GM19468 (cell line): ENCODE data around the gene RAB40A.
"Not testable (repeated sequence)": the region's sequence is repeated elsewhere in the genome, so short reads cannot be mapped to it uniquely, and the experiment has no call there.

Experiments
- ATAC-seq: cut with Tn5 transposase; IDR thresholded peaks from one replicate; pipeline ENCODE4 v1.9.1; 2021; ENCODE audit warnings: mild to moderate bottlenecking, moderate library complexity, moderate number of reproducible peaks; ENCODE audit not compliant: unreplicated experiment; ENCODE audit errors: extremely low read depth

The RAB40A gene

GRCh38 chrX:103529550-103529949 is 10.3 kb upstream of the RAB40A start:
- no peak for ATAC-seq

DNA sequence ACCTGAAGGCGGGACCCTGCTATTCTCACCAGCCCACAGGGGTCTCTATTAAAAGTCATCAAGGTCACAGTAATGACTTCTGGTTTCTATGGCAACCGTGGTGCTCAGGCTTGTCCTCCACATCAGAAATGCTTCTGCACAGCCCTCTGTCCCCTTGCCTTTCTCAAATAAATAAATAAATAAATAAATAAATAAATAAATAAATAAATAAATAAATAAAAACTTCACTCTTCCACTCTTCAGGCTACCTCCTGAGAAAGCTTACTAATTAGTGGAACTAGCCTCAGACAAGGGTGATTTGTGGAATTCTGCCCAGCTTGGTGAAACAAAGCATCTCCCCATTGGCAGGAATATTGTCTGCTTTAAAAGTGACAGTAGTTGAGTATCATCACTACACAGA is 5.5 kb upstream of the RAB40A start:
- ATAC-seq, result no peak

GRCh38 chrX:103523605-103524004 is 4.3 kb upstream of the RAB40A start:
- no peak for ATAC-seq

DNA sequence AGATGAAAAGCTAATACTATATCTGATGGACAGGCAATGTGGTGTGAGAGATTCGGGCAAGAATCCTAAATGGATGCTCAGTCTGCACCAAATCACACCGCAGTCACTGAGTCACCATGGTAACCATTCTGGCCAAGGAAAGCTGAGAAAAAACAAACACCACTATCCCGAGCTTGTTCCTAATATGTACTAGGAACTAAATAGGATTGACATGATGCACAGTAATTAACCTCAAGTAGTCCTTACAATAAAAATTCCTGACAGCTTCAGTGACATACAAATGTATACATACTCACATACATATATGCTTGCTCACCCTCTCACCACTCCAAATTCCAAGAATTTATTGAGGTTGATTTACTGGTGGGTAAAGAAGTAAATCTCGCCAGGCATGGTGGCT is 1.1 kb upstream of the RAB40A start:
- ATAC-seq, result no peak

DNA sequence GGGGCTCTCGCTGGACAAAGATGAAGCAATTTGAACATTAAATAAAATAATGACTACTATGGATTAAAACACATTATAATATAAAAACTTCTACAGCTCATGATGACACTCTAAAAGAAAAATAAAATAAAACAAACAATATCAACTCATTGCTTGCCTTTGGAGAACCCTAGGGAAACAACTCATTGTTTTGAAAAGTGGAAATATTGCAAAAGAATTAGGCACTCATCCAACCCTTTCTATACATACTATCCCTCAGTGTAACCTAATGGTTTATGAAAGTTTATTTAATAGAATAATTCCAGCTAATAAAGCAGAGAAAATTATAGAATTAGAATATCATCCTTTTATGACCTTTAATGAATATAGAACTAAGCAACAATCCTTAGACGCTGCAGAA is 718 bp downstream of the RAB40A start:
- no peak for ATAC-seq

DNA sequence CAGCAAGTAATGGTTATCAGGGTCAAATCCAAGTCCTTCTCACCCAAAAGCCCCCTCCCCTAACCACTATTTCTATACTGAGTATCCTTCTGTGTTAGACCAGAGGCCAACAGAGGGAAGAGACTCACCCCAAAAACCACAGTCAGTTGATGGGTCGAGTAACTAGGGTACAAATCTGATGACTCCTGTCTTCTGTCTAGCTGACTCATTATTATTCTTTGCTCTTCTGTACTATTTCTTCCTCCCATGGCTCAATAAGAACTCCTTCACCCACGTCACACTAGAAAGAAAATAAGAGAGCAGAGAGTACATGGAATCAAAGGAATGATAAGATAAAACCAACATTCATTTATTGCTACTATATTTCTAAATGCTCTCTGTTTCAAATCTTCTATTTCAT is 2.0 kb downstream of the RAB40A start:
- ATAC-seq, result no peak

DNA sequence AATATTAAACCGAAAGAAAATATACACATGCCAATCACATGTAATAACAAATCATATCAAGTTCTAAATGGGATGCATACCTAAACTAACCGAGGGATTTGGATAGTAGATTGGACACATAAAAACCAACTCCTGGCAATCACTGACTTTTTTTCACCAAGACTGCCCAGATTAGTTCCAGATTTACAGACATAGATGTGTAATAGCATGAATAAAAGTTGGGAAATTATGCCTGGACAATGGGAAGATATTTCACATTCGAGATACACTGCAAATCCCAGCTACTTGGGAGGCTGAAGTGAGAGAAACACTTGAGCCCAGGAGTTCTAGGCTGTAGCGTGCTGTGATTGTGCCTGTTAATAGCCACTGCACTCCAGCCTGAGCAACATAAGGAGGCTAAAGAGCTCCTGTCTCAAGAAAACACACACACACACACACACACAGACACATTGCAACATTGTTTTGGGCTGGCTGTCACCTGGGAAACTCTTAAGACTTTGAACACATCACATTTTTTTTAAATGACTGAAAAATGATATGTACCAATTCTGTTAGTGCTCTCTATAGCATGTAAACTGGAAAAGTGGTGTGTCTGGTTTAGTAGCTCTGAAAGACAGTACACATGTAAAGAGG is 5.7 kb downstream of the RAB40A start:
- ATAC-seq, result no peak

DNA sequence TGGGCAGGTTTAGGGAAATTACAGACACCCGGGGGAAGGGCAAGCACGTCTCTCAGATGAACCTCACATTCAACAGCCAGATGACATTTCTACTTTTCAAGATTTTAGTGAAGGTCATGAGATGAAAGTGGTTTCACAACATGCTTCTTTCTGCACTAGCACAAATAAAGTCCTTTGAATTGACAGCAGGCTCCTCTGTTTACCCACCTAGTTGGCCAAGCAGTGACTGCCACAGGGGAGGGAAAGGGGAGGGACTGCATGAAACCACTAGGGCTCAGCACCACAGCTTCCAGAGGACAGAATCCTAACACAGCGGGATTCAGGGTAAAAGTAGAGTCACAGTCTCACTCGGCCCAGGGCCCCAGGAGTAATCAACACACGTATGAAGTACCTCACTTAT is 6.2 kb downstream of the RAB40A start:
- no peak for ATAC-seq

DNA sequence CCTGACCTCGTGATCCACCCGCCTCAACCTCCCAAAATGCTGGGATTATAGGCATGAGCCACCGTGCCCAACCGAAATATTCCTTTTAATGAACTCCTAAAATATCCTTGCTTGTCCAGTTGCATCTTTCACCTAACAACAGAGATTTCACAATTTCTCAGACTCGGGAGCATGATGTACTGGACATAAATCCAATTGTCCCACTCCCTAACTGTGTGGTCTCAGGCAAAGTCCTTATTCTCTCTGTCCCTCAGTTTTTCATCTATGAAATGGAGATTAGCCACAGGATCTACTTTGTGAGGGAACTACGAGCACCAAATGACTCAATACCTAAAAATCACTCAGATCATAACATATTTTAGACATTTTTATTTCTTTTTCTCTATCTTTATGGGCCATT is 9.3 kb downstream of the RAB40A start:
- no peak for ATAC-seq

- no peak for ATAC-seq
Observed at GRCh38 chrX:103503853-103504207, 15.5 kb downstream of the RAB40A start.

DNA sequence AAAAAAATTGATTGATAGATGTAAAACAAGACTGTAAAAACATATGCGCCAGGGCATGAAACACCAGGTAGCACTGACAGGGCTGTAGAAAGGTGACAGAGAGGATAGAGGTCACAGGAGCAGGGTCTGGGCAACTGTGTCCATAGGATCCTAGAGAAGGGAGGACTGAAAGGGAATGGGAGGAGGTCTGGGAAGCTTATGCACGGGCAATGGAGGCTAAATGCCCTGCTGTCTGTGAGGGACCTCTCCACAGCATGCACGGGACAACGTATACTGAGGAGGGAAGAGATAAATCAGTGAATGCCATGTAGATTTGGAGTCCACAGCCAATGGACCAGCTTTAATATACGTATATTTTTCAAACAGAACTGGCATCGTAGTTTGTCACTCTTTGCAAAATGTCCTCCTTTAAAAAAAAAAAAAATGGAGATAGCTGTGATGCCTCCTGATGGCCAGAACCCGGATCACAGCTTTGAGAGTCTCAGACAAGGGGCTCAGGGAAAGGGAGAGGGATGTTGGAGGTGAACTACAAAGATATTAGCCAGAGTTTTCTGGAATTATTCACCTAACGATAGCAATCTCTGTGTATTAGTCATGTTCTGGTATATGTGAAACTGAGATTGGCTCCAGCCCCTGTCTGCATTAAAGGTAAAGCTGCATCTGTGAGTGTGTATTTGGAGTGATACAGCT is 16.0 kb downstream of the RAB40A start:
- ATAC-seq, result no peak

DNA sequence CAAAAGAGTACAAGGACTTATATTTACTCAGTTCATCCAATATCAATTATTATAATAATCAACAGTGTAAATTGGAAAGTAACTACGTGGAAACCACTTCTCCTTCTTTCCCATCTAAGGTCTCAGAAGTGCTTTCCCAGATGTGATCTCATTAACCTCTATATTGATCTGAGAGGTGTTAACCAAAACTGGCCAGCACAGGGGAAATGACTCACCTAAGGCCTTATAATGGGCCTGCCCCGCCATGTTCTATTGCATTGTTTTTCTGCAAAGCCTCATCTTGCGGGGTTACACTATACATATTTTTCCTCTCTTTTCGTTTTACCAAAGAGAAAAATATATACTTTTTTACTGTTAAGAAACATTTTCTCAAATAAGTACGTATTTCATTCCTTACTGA is 20.5 kb downstream of the RAB40A start:
- ATAC-seq, result no peak

DNA sequence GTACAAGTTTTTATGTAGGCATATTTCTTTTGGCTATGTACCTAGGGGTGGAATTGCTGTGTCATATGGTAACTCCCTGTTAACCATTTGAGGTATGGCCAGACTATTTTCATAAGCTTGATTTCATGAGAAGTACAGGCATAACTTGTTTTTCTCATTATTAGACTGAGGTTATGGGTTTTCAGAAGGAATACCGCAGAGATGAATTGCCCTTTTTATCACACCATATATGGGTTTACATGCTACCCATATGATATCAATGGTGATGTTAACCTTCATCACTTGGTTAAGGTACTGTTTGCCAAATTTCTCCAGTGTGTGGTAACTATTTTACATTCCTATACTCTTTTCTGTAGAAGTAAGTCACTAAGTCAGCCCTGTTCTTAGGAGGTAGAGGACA is 23.5 kb downstream of the RAB40A start:
- no peak for ATAC-seq

DNA sequence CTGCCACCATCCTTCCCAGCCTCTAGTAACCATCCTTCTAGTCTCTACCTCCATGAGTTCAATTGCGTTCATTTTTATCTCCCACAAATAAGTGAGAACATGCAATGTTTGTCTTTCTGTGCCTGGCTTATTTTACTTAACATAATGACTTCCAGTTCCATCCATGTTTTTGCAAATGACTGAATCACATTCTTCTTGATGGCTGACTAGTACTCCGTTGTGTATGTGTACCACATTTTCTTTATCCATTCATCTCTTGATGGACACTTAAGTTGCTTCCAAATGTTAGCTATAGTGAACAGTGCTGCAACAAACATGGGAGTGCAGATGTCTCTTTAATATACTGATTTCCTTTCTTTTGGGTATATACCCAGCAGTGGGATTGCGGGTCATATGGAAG is 25.7 kb downstream of the RAB40A start:
- ATAC-seq, result not testable (repeated sequence)

- ATAC-seq, result not testable (repeated sequence)
Observed at GRCh38 chrX:103489733-103490132, 29.6 kb downstream of the RAB40A start.

GRCh38 chrX:103488794-103489193 is 30.5 kb downstream of the RAB40A start:
- no peak for ATAC-seq

GRCh38 chrX:103488332-103488731 is 31.0 kb downstream of the RAB40A start:
- no peak for ATAC-seq

DNA sequence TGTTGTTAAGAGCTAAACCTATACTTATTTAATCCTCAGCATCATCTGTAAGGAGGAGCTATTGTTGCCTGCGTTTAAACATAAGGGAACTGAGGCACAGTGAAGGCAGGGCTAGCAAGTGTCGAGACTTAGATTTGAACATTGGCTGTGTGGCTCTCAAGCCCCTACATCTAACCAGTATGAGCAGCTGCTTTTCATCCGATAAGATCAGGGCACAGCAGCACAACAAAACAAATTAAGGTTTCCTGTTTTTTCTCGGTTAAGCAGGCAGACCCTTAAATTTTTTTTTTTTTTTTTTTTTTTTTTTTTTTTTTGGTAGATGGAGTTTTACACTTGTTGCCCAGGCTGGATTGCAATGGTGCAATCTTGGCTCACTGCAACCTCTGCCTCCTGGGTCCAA is 35.6 kb downstream of the RAB40A start:
- ATAC-seq, result no peak

DNA sequence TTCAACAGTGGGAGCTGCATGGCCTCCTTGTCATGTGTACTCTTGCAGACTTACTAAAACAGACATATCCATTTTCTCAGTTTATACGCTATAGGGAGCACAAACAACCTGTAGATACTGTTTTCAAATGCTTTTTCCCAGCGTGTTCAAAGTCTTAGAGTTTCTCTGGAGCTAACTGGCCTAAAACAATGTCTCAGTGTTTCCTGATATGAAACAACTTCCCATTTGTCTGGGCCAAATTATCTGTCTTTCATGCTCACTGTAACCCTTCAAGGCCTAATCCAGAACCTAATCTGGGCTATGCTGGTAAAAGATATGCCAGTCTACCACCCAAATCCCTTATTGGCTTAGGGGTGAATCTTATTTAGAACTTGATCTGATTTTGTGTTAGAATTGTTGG is 38.8 kb downstream of the RAB40A start:
- ATAC-seq, result no peak

DNA sequence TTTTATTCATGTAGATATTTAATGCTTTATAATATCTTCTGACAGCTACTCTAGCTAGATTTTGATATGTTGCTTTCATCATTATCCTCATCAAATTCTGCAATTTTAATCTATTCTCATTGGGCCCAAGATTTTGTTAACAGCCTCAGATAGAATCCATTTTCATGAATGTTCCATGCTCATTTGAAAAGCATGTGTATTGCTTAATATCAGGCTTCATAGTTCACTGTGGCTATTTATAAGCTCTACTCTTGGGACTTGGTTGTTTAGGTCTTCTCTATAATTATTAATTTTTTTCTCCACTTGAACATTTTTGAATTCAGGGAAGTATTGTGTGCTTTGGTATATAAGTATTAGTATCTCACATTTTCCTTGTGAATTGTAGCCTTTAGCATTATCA is 41.8 kb downstream of the RAB40A start:
- no peak for ATAC-seq

DNA sequence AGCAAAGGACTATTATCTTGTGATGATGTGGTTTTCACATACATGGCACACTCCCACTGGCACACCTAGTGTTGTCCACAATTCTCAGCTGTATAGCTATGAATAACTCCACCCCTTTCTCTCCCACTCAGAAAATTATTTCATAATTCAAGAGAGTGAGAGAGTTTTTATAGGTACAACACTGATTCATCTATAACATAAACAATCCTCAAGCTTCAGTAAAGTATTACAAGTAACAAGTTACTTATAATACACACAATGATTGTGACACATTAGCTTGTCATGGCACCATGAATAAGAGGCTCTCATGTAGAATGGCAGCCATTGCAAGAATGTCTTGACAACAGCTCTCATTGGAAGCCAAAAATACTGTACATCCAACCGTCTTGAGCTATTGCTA is 43.9 kb downstream of the RAB40A start:
- no peak for ATAC-seq

DNA sequence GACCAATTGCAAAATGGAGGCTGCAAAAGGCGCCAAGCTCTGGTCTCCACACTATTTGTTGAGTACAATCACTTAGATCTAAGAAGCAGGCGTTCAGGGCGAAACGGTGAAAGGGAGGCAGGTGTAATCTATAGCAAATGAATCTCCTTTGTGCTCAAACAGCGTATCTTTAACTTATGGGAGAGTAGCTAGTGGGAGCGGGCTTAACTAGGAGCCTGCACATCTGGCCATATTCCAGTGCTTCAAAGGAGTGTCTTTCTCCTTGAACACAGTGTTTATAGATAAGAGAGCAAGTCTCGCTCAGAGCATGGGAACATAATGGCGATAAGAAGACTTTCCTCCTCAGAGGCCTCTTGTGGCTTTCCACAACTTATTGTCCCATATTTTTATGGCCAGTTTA is 49.3 kb downstream of the RAB40A start:
- not testable (repeated sequence) for ATAC-seq
